HG02588 (cell line): ENCODE results near the gene PSMA6.
A peak's percentile ranks its signal among the peaks of the same experiment; 100 is the strongest.

ENCODE experiments used
- ATAC-seq: cut with Tn5 transposase; IDR thresholded peaks from one replicate; pipeline ENCODE4 v1.9.1; 2021; ENCODE audit warnings: mild to moderate bottlenecking, moderate library complexity; ENCODE audit not compliant: unreplicated experiment

Gene PSMA6

DNA sequence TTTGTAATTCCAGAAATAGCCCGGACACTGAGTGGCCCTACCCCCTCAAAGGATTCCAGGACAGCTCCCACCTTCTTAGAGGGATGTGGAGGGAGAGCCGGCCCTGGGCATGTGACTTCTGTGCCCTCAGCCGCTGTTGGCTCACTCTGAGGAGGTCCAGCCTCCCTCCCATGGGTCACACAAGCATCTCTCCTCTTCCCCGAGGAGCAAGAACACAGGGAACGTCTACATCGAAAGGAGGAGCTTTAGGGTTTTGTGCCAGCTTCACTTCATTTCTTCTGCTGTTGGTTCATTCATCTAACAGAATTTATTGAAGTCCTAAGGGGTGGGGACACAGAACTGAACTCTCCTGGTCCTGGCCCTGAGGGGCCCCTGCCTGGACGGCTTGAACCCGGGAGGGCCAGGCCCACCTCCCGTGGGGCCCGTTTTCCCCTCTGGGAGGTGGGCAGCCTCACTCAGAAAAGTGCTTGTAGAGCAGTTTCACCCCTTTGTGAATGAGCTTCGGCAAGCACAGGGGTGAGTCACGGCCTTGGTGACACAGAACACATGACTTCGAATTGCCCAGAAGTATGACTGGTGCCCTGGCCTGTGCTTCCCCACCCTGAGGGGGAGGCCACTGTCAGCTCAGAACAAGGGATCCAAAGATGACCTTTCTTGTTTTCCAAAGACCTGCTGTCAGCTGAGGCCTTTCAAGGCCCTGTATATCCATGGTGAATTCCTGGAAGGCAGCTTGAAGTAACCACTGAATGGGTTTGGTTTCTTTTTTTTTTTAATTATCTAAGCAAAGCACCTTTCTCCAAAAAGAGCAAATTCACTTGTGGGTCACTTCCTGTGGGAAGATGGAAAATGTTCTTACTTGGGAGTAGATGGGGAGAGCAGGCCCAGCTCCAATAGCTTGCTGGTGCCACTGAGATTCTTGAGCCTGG is 73.2 kb downstream of the PSMA6 start:
- ATAC-seq, result peak; percentile 48

DNA sequence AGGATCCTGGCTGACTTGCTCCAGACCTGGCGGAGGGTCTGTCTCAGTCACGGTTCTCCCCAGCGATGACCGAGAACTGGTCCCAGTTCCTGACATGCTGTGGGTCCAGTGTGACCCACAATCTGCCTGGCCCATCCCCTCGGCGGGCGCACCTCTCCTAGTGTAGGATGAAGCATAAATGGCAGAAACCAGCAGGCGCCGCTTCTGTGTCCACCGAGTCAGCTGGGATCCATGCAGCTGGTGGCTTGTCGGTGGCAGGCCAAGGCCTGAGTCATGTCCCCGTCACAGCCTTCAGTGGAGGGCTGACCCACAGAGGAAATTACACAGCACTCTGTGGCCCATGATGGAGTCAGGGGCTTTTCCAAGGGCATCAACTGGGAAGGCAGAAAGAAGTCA is 73.9 kb downstream of the PSMA6 start:
- no peak for ATAC-seq

DNA sequence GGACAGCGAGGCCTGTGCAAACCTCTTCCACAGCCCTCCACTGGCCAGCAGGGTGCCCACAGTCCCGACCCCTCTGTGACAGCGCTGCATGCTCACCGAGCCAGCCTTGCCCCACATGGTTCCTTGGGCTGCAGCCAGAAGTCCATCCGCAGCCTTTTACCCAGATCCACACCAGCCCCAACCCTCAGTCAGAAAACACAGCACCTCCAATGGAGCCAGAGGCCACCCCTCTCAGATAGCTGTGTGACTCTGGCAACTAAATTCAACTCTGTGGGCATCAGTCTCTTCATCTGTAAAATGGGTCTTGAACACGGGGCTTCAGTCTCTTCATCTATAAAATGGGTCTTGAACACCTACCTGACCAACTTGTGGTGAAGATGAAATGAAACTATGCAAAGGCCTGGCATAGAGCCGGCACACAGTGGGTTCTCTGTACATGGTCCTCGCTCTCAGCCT is 74.4 kb downstream of the PSMA6 start:
- no peak for ATAC-seq

DNA sequence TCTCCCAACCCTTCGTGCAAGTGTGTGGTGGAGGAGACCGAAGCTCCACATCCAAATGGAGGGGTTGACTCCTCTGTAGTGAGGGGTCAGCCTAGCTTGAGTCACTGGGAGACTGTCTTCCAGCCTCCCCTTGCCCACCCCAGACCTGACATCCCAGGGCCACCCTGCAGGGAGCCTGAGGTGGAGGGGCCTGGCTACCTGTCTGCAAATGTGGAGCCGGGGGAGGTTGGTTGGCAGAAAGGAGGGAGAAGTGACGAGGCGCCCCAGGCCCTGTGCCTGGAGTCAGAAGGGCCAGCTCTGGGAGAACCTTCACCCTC is 74.8 kb downstream of the PSMA6 start:
- ATAC-seq, result no peak
